Mucosa of rectum (tissue), 2 donors: ENCODE results near the gene ANHX.
"Not testable (repeated sequence)": the region's sequence is repeated elsewhere in the genome, so short reads cannot be mapped to it uniquely, and the experiment has no call there.

Experiments used
- H3K27ac ChIP-seq, 2 donors: one replicate each; pipeline ENCODE4 v1.7.0; 2013; ENCODE audit warnings: inconsistent platforms in 2 of 2, low read depth in 2 of 2, low read length in 2 of 2
- H3K27me3 ChIP-seq, 2 donors: one replicate each; pipeline ENCODE4 v1.7.0; 2013; ENCODE audit warnings: low read length in 2 of 2; ENCODE audit not compliant: control insufficient read depth in 2 of 2, insufficient read depth in 2 of 2
- H3K36me3 ChIP-seq, 2 donors: one replicate each; pipeline ENCODE4 v1.7.0; 2013; ENCODE audit warnings: low read length in 2 of 2; ENCODE audit not compliant: control insufficient read depth in 2 of 2, insufficient read depth in 2 of 2
- H3K4me1 ChIP-seq, 2 donors: one replicate each; pipeline ENCODE4 v1.7.0; 2013; ENCODE audit warnings: low read length in 2 of 2, mild to moderate bottlenecking in 1 of 2; ENCODE audit not compliant: control insufficient read depth in 2 of 2, insufficient read depth in 2 of 2
- H3K4me3 ChIP-seq, 2 donors: one replicate each; pipeline ENCODE4 v1.7.0; 2013; ENCODE audit warnings: low read length in 2 of 2
- H3K9ac ChIP-seq, 2 donors: one replicate each; pipeline ENCODE4 v1.7.0; 2013; ENCODE audit warnings: low read length in 2 of 2, low read depth in 1 of 2, mild to moderate bottlenecking in 1 of 2
- H3K9me3 ChIP-seq, 2 donors: one replicate each; pipeline ENCODE4 v1.7.0; 2013; ENCODE audit warnings: low read length in 2 of 2; ENCODE audit not compliant: control insufficient read depth in 2 of 2
- donor health status: healthy.
- donor health status: Normal muscosa, but diverticular disease.

Gene ANHX

DNA sequence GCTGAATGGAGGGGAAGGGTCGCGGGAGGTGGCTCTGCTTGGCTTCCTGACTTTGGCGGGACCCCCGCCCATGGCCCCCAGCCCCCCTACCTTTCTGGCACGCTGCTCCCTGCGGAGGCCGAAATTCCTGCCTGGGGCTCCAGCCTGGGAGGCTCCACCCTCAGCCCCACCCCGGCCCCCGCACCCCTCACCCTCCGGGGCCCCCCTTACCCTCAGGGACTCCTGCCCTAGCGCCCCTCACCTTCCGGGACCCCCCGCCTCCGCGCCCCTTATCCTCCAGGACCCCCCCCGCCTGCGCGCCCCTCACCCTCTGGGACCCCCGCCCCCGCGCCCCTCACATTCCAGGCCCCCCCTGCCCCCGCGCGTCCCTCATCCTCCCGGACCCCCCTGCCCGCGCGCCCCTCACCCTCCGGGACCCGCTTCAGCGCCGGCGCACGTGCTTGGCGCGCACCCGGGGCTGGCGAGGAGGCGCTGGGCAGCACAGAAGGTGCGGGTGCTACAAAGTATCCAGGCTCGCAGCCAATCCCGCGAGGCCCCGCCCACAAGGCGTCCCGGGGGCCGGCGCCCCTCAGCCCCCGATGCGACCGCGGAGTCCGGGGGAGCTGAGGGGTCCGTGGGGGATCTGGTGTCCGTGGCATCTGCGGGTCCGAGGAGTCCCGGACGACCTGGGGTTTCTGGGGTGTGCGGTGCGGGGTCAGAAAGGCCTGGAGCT, at the start of gene ANHX:
TSS of gene ANHX (minus strand) at position 477 of the 712 bp plus-strand sequence. CDS start 1,521 bp downstream, outside the sequence.
- Histone ChIP-seq H3K27me3 (no peaks in the 10 kb centered on the region), H3K9ac (no peak within 1 kb of the TSS), H3K4me3 (no peak within 1 kb of the TSS), H3K27ac (no peak within 1 kb of the TSS), H3K9me3 (peaks cover 3 to 15% of the 10 kb centered on the region in 2 donors), H3K36me3 (no peaks in the 10 kb centered on the region), H3K4me1 (no peaks in the 10 kb centered on the region)

- not testable (repeated sequence) for H3K9me3 ChIP-seq, H3K36me3 ChIP-seq, H3K27ac ChIP-seq, H3K4me1 ChIP-seq, H3K4me3 ChIP-seq, H3K9ac ChIP-seq, H3K27me3 ChIP-seq
These were observed 29.0 kb upstream of the ANHX start for GRCh38 chr12:133264668-133265067.

DNA sequence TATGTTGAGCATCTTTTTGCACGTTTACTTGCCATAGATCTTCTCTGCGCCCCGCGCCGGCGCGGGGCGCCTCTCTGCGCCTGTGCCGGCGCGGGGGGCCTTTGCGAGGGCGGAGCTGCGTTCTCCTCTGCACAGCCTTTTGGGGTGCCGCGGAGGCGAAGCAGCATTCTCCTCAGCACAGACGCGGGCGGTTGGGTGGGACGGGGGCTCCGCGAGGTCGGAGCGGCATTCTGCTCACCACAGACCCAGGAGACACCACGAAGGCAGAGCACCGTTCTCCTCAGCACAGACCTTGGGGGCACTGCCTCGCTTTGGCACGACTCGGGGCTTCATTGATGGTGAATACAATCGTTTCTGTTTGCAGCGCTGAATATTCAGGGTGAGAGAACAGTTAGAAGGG, 28.5 kb upstream of the ANHX start:
- no peaks in the 10 kb centered on the region for H3K4me1 ChIP-seq
- H3K9me3 ChIP-seq, result no peaks in the 10 kb centered on the region
- no peaks in the 10 kb centered on the region for H3K36me3 ChIP-seq
- no peak overlapping the region for H3K9ac ChIP-seq
- H3K4me3 ChIP-seq, result no peak overlapping the region
- no peak overlapping the region for H3K27ac ChIP-seq
- H3K27me3 ChIP-seq, result no peaks in the 10 kb centered on the region

GRCh38 chr12:133256321-133256720, 20.6 kb upstream of the ANHX start:
- Histone ChIP-seq H3K36me3 (no peaks in the 10 kb centered on the region), H3K4me1 (no peaks in the 10 kb centered on the region), H3K27me3 (no peaks in the 10 kb centered on the region), H3K9ac (no peak overlapping the region), H3K9me3 (peaks cover 0 to 3% of the 10 kb centered on the region in 2 donors), H3K4me3 (no peak overlapping the region), H3K27ac (no peak overlapping the region)

- not testable (repeated sequence) for H3K4me1 ChIP-seq, H3K4me3 ChIP-seq, H3K36me3 ChIP-seq, H3K9ac ChIP-seq, H3K9me3 ChIP-seq, H3K27ac ChIP-seq, H3K27me3 ChIP-seq
These were observed 20.2 kb upstream of the ANHX start for GRCh38 chr12:133255833-133256232.

DNA sequence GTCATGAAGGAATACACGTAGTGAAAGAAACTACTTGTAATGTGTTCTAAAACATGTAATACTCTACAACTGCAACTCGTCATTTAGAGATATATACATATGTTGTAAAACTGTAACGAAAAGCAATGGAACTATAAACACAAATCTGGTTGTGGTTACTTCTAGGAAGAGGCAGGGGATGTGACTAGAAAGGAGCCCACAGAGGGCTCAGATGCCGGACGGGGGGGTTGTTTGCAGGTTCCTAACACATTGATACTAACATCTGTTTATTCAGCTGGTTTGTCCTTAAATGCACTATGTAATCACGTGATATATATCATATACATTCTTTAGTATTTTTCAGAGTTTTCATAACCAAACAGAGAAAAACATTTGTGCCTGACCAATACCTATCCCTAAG, 16.1 kb upstream of the ANHX start:
- Histone ChIP-seq H3K27ac (no peak overlapping the region), H3K4me1 (no peaks in the 10 kb centered on the region), H3K4me3 (no peak overlapping the region), H3K27me3 (no peaks in the 10 kb centered on the region), H3K36me3 (no peaks in the 10 kb centered on the region), H3K9ac (no peak overlapping the region), H3K9me3 (peaks cover 0 to 3% of the 10 kb centered on the region in 2 donors)

DNA sequence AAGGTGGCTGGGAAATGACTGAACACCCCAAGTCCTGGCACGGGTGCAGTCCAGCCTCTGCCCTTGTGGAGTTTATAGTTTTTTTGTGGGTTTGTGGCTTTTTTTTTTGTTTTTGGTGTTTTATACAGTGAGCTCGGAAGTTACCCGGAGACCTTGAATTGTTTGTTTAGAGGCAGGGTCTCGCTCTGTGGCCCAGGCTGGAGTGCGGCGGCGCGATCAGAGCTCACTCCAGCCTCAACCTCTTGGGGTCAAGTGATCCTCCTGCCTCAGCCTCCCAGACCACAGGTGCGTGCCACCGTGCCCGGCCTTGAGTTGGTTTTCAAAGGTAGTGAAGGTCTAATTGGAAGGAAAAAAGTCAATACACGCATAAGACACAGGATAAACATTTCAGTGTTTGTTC, 879 bp upstream of the ANHX start:
- Histone ChIP-seq H3K27ac (no peak overlapping the region), H3K9ac (no peak overlapping the region), H3K27me3 (no peaks in the 10 kb centered on the region), H3K36me3 (no peaks in the 10 kb centered on the region), H3K9me3 (peaks cover 3 to 13% of the 10 kb centered on the region in 2 donors), H3K4me1 (no peaks in the 10 kb centered on the region), H3K4me3 (no peak overlapping the region)

DNA sequence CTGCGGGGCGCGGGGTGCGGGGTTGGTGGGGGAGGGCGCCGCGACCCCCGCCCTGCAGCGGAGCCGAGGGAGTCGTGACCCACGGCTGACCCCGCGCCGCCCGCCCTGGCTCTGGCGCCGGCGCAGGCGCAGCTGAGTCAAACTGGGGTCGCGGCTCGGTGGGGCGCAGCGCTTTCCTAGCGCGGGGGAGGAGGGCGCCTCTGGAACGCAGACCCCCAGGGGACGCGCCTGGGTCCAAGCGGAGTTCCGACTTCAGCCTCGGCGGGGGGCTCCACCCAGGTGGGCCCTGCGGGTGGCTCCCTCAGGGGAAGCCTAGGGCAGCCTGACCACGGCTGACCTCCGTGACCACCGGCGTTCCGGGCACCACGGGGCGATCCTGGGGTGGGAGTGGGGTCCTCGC, 467 bp upstream of the ANHX start:
- Histone ChIP-seq H3K4me1 (no peaks in the 10 kb centered on the region), H3K36me3 (no peaks in the 10 kb centered on the region), H3K4me3 (no peak overlapping the region), H3K27ac (no peak overlapping the region), H3K27me3 (no peaks in the 10 kb centered on the region), H3K9ac (no peak overlapping the region), H3K9me3 (peaks cover 3 to 15% of the 10 kb centered on the region in 2 donors)

DNA sequence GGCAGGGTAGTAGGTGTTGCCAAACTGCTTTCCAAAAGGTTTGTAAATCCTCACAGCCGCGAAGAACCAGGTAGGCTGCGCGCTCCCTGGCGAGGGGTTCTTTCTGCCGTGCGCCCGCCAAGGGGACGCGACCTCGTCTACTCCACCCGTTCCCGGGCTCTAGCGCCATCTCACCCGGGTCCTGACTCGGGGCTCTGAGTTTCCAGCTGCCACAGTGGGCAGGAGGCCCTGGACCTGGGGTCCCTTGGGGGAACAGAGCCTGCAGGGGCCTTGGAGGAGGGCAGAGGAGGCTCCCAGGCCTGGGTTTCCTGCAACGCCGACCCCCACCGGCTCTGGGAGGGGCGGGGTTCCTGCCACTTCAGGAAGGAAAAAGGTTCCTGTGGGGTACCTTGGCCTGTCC, 706 bp downstream of the ANHX start:
- H3K27ac ChIP-seq, result no peak overlapping the region
- H3K36me3 ChIP-seq, result no peaks in the 10 kb centered on the region
- H3K27me3 ChIP-seq, result no peaks in the 10 kb centered on the region
- H3K4me1 ChIP-seq, result no peaks in the 10 kb centered on the region
- peaks cover 3 to 15% of the 10 kb centered on the region in 2 donors for H3K9me3 ChIP-seq
- H3K4me3 ChIP-seq, result no peak overlapping the region
- H3K9ac ChIP-seq, result no peak overlapping the region

DNA sequence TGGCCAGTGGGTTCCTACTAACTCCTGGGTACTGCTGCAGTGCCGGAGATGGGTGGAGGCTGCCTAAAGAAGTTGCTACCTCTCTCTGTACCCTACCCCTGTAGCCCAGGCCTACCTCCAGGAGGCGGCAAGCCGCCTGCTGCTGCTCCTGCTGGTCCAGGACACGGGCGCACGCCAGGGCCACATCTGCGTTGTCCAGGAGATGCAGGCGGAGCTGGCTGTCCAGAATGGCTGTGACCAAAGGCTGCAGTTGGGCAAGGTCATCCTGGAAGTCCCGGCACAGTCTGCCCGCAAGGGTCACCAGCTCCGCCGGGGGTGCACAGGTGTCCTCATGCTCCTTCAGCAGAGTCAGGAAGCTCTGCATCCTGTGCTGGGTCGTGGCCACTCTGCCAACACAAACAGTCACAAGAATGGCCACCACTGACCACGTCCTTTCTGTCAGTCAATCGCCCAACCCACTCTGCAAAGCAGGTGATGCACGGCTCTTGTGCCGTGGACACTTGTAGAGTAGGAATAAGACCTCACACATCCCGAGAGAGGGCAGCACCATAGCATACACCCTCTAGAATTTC, 1.6 kb downstream of the ANHX start:
- no peak overlapping the region for H3K9ac ChIP-seq
- H3K4me3 ChIP-seq, result no peak overlapping the region
- H3K27me3 ChIP-seq, result no peaks in the 10 kb centered on the region
- H3K27ac ChIP-seq, result no peak overlapping the region
- H3K36me3 ChIP-seq, result no peaks in the 10 kb centered on the region
- H3K9me3 ChIP-seq, result peaks cover 0 to 13% of the 10 kb centered on the region in 2 donors
- H3K4me1 ChIP-seq, result no peaks in the 10 kb centered on the region
